Mucosa of rectum (tissue), 2 donors: ENCODE data around the gene CRLF2.
"Not testable (repeated sequence)": the region's sequence is repeated elsewhere in the genome, so short reads cannot be mapped to it uniquely, and the experiment has no call there.

ENCODE experiments used
- H3K27ac ChIP-seq, 2 donors: one replicate each; pipeline ENCODE4 v1.7.0; 2013; ENCODE audit warnings: inconsistent platforms in 2 of 2, low read depth in 2 of 2, low read length in 2 of 2
- H3K27me3 ChIP-seq, 2 donors: one replicate each; pipeline ENCODE4 v1.7.0; 2013; ENCODE audit warnings: low read length in 2 of 2; ENCODE audit not compliant: control insufficient read depth in 2 of 2, insufficient read depth in 2 of 2
- H3K36me3 ChIP-seq, 2 donors: one replicate each; pipeline ENCODE4 v1.7.0; 2013; ENCODE audit warnings: low read length in 2 of 2; ENCODE audit not compliant: control insufficient read depth in 2 of 2, insufficient read depth in 2 of 2
- H3K4me1 ChIP-seq, 2 donors: one replicate each; pipeline ENCODE4 v1.7.0; 2013; ENCODE audit warnings: low read length in 2 of 2, mild to moderate bottlenecking in 1 of 2; ENCODE audit not compliant: control insufficient read depth in 2 of 2, insufficient read depth in 2 of 2
- H3K4me3 ChIP-seq, 2 donors: one replicate each; pipeline ENCODE4 v1.7.0; 2013; ENCODE audit warnings: low read length in 2 of 2
- H3K9ac ChIP-seq, 2 donors: one replicate each; pipeline ENCODE4 v1.7.0; 2013; ENCODE audit warnings: low read length in 2 of 2, low read depth in 1 of 2, mild to moderate bottlenecking in 1 of 2
- H3K9me3 ChIP-seq, 2 donors: one replicate each; pipeline ENCODE4 v1.7.0; 2013; ENCODE audit warnings: low read length in 2 of 2; ENCODE audit not compliant: control insufficient read depth in 2 of 2
- donor health status: healthy.
- donor health status: Normal muscosa, but diverticular disease.

The CRLF2 gene

DNA sequence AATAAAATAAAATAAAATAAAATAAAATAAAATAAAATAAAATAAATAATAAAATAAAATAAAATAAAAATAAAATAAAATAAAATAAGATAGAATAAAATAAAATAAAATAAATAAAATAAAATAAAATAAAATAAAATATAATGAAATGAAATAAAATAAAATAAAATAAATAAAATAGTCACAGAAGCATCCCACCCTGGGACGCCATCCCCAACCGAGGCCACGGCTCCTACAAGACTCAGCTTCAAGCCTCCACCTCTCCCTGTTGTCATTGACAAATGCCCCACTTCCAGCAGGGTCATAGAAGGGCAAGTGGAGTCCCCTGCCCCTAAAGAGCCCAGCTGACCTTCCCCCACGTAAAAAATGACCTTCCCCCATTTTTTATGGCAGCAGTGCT, 30.2 kb downstream of the CRLF2 start:
- H3K27me3 ChIP-seq, result no peaks in the 10 kb centered on the region
- no peak overlapping the region for H3K4me3 ChIP-seq
- H3K9ac ChIP-seq, result no peak overlapping the region
- no peaks in the 10 kb centered on the region for H3K4me1 ChIP-seq
- no peak overlapping the region for H3K27ac ChIP-seq
- H3K9me3 ChIP-seq, result no peaks in the 10 kb centered on the region
- H3K36me3 ChIP-seq, result no peaks in the 10 kb centered on the region

DNA sequence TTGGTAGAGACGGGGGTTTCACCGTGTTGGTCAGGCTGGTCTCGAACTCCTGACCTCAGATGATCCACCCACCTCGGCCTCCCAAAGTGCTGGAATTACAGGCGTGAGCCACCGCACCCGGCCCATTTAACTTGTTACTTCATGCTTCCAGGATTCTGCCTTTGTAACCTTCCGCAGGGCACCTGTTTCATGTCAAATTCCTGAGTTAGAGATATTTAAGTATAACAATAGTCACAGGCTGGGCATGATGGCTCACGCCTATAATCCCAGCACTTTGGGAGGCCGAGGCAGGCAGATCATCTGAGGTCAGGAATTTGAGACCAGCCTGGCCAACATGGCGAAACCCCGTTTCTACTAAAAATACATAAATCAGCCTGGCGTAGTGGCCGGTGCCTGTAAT, 30.8 kb downstream of the CRLF2 start:
- H3K4me1 ChIP-seq, H3K27ac ChIP-seq, H3K27me3 ChIP-seq, H3K9ac ChIP-seq, H3K9me3 ChIP-seq, H3K36me3 ChIP-seq, H3K4me3 ChIP-seq: not testable (repeated sequence)

DNA sequence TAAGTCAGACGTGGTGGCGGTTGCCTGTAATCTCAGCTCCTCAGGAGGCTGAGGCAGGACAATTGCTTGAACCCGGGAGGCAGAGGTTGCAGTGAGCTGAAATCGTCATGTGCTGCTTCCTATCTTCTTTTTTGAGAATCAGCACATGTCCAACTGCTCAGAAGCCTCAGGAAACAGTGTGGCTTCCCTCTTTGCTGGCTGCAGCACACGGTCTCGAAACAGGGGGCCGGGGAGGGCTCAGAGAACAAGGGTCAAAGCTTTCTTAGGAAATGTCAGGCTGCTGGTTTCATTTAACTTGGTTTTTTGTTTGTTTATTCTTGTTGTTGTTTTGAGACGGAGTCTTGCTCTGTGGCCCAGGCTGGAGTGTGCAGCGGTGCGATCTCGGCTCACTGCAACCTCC, 31.3 kb downstream of the CRLF2 start:
- H3K4me1 ChIP-seq, result no peaks in the 10 kb centered on the region
- no peaks in the 10 kb centered on the region for H3K9me3 ChIP-seq

DNA sequence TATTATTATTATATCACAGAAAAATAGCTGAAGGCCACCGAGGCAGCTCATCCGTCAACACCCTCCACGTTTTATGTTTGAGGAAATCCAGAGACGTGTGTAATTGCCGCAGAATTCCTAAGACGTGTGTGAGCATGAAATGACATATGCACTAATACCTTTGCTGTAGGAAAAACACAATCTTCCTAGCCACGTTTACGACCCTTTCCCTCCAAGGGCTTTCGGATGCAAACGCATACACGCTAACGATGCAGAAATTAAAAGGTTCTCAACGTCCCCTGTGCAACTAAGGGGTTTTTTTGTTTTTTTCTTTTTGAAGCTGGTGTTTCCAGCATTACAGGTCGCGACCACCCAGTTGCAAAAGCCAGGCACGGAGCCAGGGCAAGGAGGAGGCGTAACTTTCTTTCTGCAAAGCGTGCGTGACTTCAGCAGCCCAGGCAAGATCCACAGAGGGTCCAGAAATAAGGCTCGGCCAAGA, 33.8 kb downstream of the CRLF2 start:
- H3K27ac ChIP-seq, result no peak overlapping the region
- no peaks in the 10 kb centered on the region for H3K9me3 ChIP-seq
- no peak overlapping the region for H3K4me3 ChIP-seq
- H3K27me3 ChIP-seq, result no peaks in the 10 kb centered on the region
- no peak overlapping the region for H3K9ac ChIP-seq
- H3K4me1 ChIP-seq, result no peaks in the 10 kb centered on the region
- H3K36me3 ChIP-seq, result no peaks in the 10 kb centered on the region

More for the DNA sequence above, 31.3 kb downstream of the CRLF2 start:
- no peak overlapping the region for H3K27ac ChIP-seq
- no peaks in the 10 kb centered on the region for H3K36me3 ChIP-seq
- no peak overlapping the region for H3K4me3 ChIP-seq
- no peaks in the 10 kb centered on the region for H3K27me3 ChIP-seq
- H3K9ac ChIP-seq, result no peak overlapping the region

DNA sequence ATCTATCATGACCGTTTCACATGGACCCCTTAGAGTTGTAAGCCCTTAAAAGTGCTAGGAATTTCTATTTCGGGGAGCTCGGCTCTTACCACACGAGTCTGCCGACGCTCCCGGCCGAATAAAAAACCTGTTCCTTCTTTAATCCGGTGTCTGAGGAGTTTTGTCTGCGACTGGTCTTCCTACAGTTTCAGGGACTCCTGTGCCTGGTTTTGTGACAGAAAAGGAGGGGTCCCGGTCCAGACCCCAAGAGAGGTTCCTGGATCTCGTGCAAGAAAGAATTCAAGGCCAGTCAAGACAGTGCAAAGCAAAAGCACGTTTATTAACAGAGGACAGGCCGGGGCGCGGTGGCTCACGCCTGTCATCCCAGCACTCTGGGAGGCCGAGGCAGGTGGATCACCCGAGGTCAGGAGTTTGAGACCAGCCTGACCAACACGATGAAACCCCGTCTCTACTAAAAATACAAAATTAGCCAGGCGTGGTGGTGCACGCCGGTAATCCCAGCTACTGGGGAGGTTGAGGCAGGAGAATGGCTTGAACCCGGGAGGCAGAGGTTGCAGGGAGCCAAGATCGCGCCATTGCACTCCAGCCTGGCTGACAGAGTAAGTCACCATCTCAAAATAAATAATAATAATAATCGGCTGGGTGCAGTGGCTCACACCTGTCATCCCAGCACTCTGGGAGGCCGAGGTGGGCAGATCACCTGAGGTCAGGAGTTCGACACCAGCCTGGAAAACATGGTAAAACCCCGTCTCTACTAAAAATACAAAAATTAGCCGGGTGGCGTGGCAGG, 35.7 kb downstream of the CRLF2 start:
- H3K36me3 ChIP-seq, H3K9me3 ChIP-seq, H3K27me3 ChIP-seq, H3K4me3 ChIP-seq, H3K9ac ChIP-seq, H3K4me1 ChIP-seq, H3K27ac ChIP-seq: not testable (repeated sequence)

DNA sequence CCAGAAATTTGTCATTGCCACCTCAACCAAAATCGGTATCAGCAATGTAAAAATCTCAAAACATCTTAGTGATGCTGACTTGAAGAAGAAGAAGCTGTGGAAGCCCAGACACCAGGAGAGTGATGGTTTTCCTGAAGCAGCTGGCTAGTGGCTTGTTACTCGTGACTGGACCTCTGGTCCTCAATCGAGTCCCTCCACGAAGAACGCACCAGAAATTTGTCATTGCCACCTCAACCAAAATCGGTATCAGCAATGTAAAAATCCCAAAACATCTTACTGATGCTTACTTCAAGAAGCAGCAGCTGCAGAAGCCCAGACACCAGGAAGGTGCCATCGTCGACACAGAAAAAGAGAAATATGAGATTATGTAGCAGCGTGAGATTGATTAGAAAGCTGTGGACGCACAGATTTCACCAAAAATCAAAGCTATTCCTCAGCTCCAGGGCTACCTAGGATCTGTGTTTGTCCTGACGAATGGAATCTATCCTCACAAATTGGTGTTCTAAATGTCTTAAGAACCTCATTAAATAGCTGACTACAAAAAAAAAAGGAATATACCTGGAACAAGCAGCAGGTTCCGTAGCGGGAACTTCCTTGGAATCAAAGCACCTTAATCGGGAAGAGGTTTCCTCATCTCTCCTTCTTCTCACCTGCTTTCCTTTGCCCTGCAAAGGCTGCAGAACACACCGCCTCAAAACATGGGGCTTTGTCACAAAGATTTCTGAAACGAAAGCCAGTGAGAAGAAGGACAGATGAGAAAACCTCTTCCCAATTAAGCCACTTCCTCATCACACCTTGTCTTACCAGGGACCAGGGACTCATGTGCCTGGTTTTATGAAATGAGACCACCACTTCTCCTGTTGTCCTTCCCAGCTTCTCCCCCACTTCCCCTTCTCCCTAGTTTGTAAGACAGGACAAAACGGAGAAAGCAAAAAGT, 37.6 kb downstream of the CRLF2 start:
- not testable (repeated sequence) for H3K27ac ChIP-seq, H3K27me3 ChIP-seq, H3K4me1 ChIP-seq, H3K9me3 ChIP-seq, H3K9ac ChIP-seq, H3K4me3 ChIP-seq, H3K36me3 ChIP-seq

DNA sequence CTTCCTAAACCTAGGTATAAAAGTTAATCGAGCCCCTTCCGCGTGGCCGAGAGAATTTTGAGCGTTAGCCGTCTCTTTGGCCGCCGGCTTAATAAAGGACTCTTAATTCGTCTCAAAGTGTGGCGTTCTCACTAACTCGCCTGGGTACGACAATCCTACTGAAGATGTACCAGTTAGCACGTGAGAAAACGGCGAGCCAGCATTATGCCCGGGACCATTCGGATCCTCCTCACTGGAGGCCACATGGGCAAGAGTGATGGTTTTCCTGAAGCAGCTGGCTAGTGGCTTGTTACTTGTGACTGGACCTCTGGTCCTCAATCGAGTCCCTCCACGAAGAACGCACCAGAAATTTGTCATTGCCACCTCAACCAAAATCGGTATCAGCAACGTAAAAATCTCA, 39.0 kb downstream of the CRLF2 start:
- not testable (repeated sequence) for H3K36me3 ChIP-seq, H3K9ac ChIP-seq, H3K27ac ChIP-seq, H3K4me3 ChIP-seq, H3K4me1 ChIP-seq, H3K27me3 ChIP-seq, H3K9me3 ChIP-seq

DNA sequence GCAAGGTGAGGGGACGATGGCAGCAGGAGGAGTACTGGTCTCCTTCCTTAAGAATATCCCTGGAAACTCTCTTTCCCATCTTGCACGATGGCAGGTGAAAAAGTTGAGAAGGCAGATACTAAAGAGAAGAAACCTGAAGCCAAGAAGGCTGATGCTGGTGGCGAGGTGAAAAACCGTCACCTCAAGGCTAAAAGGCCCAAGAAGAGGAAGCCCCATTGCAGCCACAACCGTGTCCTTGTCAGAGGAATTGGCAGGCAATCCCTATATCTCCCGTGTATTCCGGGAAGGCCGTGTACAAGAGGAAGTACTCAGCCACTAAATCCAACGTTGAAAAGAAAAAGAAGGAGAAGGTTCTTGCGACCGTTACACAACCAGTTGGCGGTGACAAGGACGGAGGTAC, 40.0 kb downstream of the CRLF2 start:
- no peak overlapping the region for H3K27ac ChIP-seq
- H3K9ac ChIP-seq, result no peak overlapping the region
- H3K27me3 ChIP-seq, result no peaks in the 10 kb centered on the region
- H3K4me3 ChIP-seq, result no peak overlapping the region
- no peaks in the 10 kb centered on the region for H3K9me3 ChIP-seq
- H3K36me3 ChIP-seq, result no peaks in the 10 kb centered on the region
- H3K4me1 ChIP-seq, result no peaks in the 10 kb centered on the region

DNA sequence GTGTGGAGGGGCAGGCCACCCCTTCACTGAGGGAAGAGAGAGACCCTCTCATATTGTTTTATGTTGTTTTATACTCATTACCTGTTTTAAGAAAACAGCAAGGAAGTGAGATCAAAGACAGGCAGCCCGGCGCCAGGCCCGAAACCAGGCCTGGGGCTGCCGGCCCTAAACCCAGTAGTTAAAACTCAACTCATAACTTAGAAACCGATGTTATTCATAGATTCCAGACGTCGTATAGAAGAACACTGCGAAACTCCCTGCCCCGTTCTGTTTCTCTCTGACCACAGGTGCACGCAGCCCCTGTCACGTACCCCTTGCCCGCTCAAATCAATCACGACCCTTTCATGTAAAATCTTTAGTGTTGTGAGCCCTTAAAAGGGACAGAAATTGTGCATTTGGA, 40.5 kb downstream of the CRLF2 start:
- not testable (repeated sequence) for H3K27me3 ChIP-seq, H3K27ac ChIP-seq, H3K4me3 ChIP-seq, H3K9me3 ChIP-seq, H3K4me1 ChIP-seq, H3K9ac ChIP-seq, H3K36me3 ChIP-seq

DNA sequence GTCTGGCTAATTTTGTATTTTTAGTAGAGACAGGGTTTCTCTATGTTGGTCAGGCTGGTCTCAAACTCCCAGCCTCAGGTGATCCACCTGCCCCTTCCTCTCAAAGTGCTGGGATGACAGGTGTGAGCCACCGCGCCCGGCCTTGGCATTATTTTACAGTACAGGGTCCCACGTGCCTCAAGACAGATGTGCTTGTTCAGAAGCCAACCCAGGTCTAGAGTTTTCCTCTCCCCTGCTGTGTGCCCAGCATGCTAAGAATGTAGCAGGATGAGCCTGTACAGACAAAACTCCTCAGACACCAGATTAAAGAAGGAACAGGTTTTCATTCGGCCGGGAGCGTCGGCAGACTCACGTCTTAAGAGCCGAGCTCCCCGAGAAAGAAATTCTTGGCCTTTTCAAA, 42.2 kb downstream of the CRLF2 start:
- H3K36me3 ChIP-seq, result no peaks in the 10 kb centered on the region
- H3K9ac ChIP-seq, result no peak overlapping the region
- H3K4me1 ChIP-seq, result no peaks in the 10 kb centered on the region
- H3K27ac ChIP-seq, result no peak overlapping the region
- no peaks in the 10 kb centered on the region for H3K27me3 ChIP-seq
- no peak overlapping the region for H3K4me3 ChIP-seq
- H3K9me3 ChIP-seq, result no peaks in the 10 kb centered on the region
